HEK293 (cell line): ENCODE data around the gene BTBD16.

Experiments used
- CTCF ChIA-PET: fragments of 350-600 bp; formaldehyde crosslinking; extraction: SDS; loops from one replicate; lab custom pipeline; 2021; ENCODE audit warnings: antibody characterized with exemption; lab: Yijun Ruan, JAX
- POLR2A ChIA-PET: fragments of 300-600 bp; formaldehyde crosslinking; extraction: SDS; loops from one replicate; lab custom pipeline; 2020; ENCODE audit warnings: antibody characterized with exemption, inconsistent platforms; lab: Yijun Ruan, JAX
- H3K27ac ChIP-seq: fragments of 200-500 bp; sonication (Bioruptor generic); 2 replicates; pipeline ENCODE4 v1.5.1; 2014; ENCODE audit warnings: low read depth, low read length, control low read depth, inconsistent platforms; ENCODE audit errors: extremely low read depth
- H3K36me3 ChIP-seq, 2 experiments: fragments of 200-500 bp in 1 of 2; sonication (Bioruptor generic) in 1 of 2; 1 replicate in 1 of 2; 2 replicates in 1 of 2; pipeline ENCODE4 v1.5.1; 2014 to 2017; ENCODE audit warnings: inconsistent platforms in 2 of 2, low read length in 2 of 2; ENCODE audit not compliant: control insufficient read depth in 2 of 2, insufficient read depth in 1 of 2
- H3K4me1 ChIP-seq: fragments of 200-500 bp; sonication (Bioruptor generic); 2 replicates; pipeline ENCODE4 v1.5.1; 2014; ENCODE audit warnings: mild to moderate bottlenecking, low read length, inconsistent platforms; ENCODE audit not compliant: control insufficient read depth, insufficient read depth
- H3K4me3 ChIP-seq: 2 replicates; pipeline ENCODE4 v1.5.1; 2011; ENCODE audit warnings: low read depth, mild to moderate bottlenecking, control low read depth, low read length, moderate library complexity
- H3K9me3 ChIP-seq: fragments of 200-500 bp; sonication (Bioruptor generic); 2 replicates; pipeline ENCODE4 v1.5.1; 2014; ENCODE audit warnings: low read depth, low read length, inconsistent platforms; ENCODE audit not compliant: control insufficient read depth, insufficient read depth
- ATF2 ChIP-seq: fragments of 450-650 bp; formaldehyde crosslinking; IDR thresholded peaks from 2 replicates; pipeline ENCODE4 v1.5.1; 2016; ENCODE audit warnings: missing biosample characterization, missing genetic modification characterization, low read depth
- EGR2 ChIP-seq: fragments of 450-650 bp; formaldehyde crosslinking; IDR thresholded peaks from 2 replicates; pipeline ENCODE4 v1.5.1; 2016; ENCODE audit warnings: low read depth, missing biosample characterization, missing genetic modification characterization
- GFI1B ChIP-seq: fragments of 450-650 bp; formaldehyde crosslinking; IDR thresholded peaks from 2 replicates; pipeline ENCODE4 v1.5.1; 2016; ENCODE audit warnings: missing biosample characterization, missing genetic modification characterization
- INSM2 ChIP-seq: fragments of 450-650 bp; formaldehyde crosslinking; IDR thresholded peaks from 2 replicates; pipeline ENCODE4 v1.5.1; 2016; ENCODE audit warnings: missing biosample characterization, missing genetic modification characterization
- KLF1 ChIP-seq: fragments of 450-650 bp; formaldehyde crosslinking; IDR thresholded peaks from 2 replicates; pipeline ENCODE4 v1.5.1; 2016; ENCODE audit warnings: missing biosample characterization, missing genetic modification characterization
- SP7 ChIP-seq: fragments of 450-650 bp; formaldehyde crosslinking; IDR thresholded peaks from 2 replicates; pipeline ENCODE4 v1.5.1; 2016; ENCODE audit warnings: missing biosample characterization, missing genetic modification characterization
- YY2 ChIP-seq: fragments of 450-650 bp; formaldehyde crosslinking; IDR thresholded peaks from 2 replicates; pipeline ENCODE4 v1.5.1; 2016; ENCODE audit warnings: missing biosample characterization, missing genetic modification characterization
- ZFP3 ChIP-seq: fragments of 450-650 bp; formaldehyde crosslinking; IDR thresholded peaks from 2 replicates; pipeline ENCODE4 v1.5.1; 2016; ENCODE audit warnings: low read depth, missing biosample characterization, missing genetic modification characterization
- ZNF157 ChIP-seq: fragments of 450-650 bp; formaldehyde crosslinking; IDR thresholded peaks from 2 replicates; pipeline ENCODE4 v1.5.1; 2016; ENCODE audit warnings: missing biosample characterization, missing genetic modification characterization
- ZNF19 ChIP-seq: fragments of 450-650 bp; formaldehyde crosslinking; IDR thresholded peaks from 2 replicates; pipeline ENCODE4; 2016; ENCODE audit warnings: missing biosample characterization, missing genetic modification characterization, low read depth
- ZNF223 ChIP-seq: fragments of 450-650 bp; formaldehyde crosslinking; IDR thresholded peaks from 2 replicates; pipeline ENCODE4 v1.5.1; 2016; ENCODE audit warnings: missing biosample characterization, missing genetic modification characterization
- ZNF274 ChIP-seq, 2 experiments: fragments of 200-500 bp in 1 of 2; fragments of 450-650 bp in 1 of 2; sonication (Bioruptor generic) in 1 of 2; formaldehyde crosslinking in 1 of 2; IDR thresholded peaks; 2 replicates each; pipeline versions ENCODE4 v1.5.1 to v1.6.1; 2014 to 2016; ENCODE audit warnings: borderline replicate concordance in 1 of 2, inconsistent platforms in 1 of 2, low read length in 1 of 2, missing biosample characterization in 1 of 2, missing genetic modification characterization in 1 of 2
- ZNF324 ChIP-seq: fragments of 450-650 bp; formaldehyde crosslinking; IDR thresholded peaks from 2 replicates; pipeline ENCODE4 v1.5.1; 2016; ENCODE audit warnings: missing biosample characterization, missing genetic modification characterization
- ZNF366 ChIP-seq: fragments of 450-650 bp; formaldehyde crosslinking; conservative IDR thresholded peaks from 2 replicates; pipeline ENCODE4 v1.5.1; 2016; ENCODE audit warnings: missing biosample characterization, missing genetic modification characterization
- ZNF48 ChIP-seq: fragments of 450-650 bp; formaldehyde crosslinking; IDR thresholded peaks from 2 replicates; pipeline ENCODE4 v1.5.1; 2016; ENCODE audit warnings: missing biosample characterization, missing genetic modification characterization
- ZNF626 ChIP-seq: fragments of 450-650 bp; sonication (Bioruptor Pico); formaldehyde crosslinking; IDR thresholded peaks from 2 replicates; pipeline ENCODE4 v1.5.1; 2018; ENCODE audit warnings: missing biosample characterization, missing genetic modification characterization, inconsistent platforms
- ZSCAN5A ChIP-seq: fragments of 450-650 bp; formaldehyde crosslinking; IDR thresholded peaks from 2 replicates; pipeline ENCODE4 v1.5.1; 2016; ENCODE audit warnings: missing biosample characterization, missing genetic modification characterization

Gene BTBD16

GRCh38 chr10:122338609-122339441, 67.7 kb downstream of the BTBD16 start:
- Histone ChIP-seq H3K4me3 (no peak overlapping the region), H3K36me3 (no peaks in the 10 kb centered on the region), H3K9me3 (no peaks in the 10 kb centered on the region), H3K4me1 (no peaks in the 10 kb centered on the region), H3K27ac (no peak overlapping the region)
- TF ChIP-seq ZSCAN5A (tag by site-specific recombination) (no peak), ATF2 (tag by site-specific recombination) (no peak), ZNF48 (tag by site-specific recombination) (no peak), ZNF626 (tag by site-specific recombination) (no peak), GFI1B (tag by site-specific recombination) (no peak), ZNF223 (tag by site-specific recombination) (no peak), SP7 (tag by site-specific recombination) (no peak), ZNF157 (tag by site-specific recombination) (no peak), KLF1 (no peak), ZNF274 (IDR thresholded peaks at IDR 0.05; ENCODE audit: low read length) (no peak), ZNF274 (tag by site-specific recombination; IDR thresholded peaks at IDR 0.05; ENCODE audit: borderline replicate concordance) (no peak)
- CTCF ChIA-PET, result interaction anchor here (0.6 to 1.5 kb wide), 4 partner anchors 40 to 227 kb away, joined by 3 to 8 read pairs (median 4); no protein-coding TSS in a partner anchor
- POLR2A ChIA-PET, result no interaction called here

GRCh38 chr10:122341141-122341810, 70.2 kb downstream of the BTBD16 start:
- CTCF ChIA-PET, result interaction anchor here (0.6 to 5.1 kb wide), 9 partner anchors 17 to 716 kb away, joined by 3 to 60 read pairs (median 3); no protein-coding TSS in a partner anchor

More at GRCh38 chr10:122341141-122341810, 70.2 kb downstream of the BTBD16 start:
- Histone ChIP-seq H3K27ac (no peak overlapping the region), H3K4me3 (no peak overlapping the region), H3K9me3 (no peaks in the 10 kb centered on the region), H3K4me1 (no peaks in the 10 kb centered on the region), H3K36me3 (no peaks in the 10 kb centered on the region)
- POLR2A ChIA-PET, result no interaction called here
- TF ChIP-seq ZNF366 (tag by site-specific recombination), result no peak
- TF ChIP-seq ZNF19 (tag by site-specific recombination), result no peak
- TF ChIP-seq ZFP3 (tag by site-specific recombination), result no peak
- TF ChIP-seq INSM2 (tag by site-specific recombination), result no peak
- TF ChIP-seq EGR2 (tag by site-specific recombination), result no peak
- TF ChIP-seq YY2 (tag by site-specific recombination), result no peak
- TF ChIP-seq ZNF324 (tag by site-specific recombination), result no peak
